Right hindlimb (tissue), 1 donor: ENCODE results near the gene POC1B.

ENCODE experiments used
- DNase-seq: peaks from one replicate; pipeline ENCODE4 v3.0.0-alpha.2; 2018

The POC1B gene

GRCh38 chr12:89383235-89384049 lies 142.4 kb downstream of the POC1B start:
- DNase-seq = no peak

GRCh38 chr12:89382328-89382727 lies 143.5 kb downstream of the POC1B start:
- DNase-seq = no peak

- DNase-seq = no peak
Measured at GRCh38 chr12:89379839-89380467, 145.9 kb downstream of the POC1B start.

GRCh38 chr12:89379148-89379838 lies 146.6 kb downstream of the POC1B start:
- DNase-seq = no peak

- no peak for DNase-seq
Measured at GRCh38 chr12:89376844-89377243, 149.0 kb downstream of the POC1B start.

GRCh38 chr12:89376202-89376529 lies 149.7 kb downstream of the POC1B start:
- DNase-seq = no peak

- DNase-seq = no peak
Measured at GRCh38 chr12:89373763-89374572, 151.9 kb downstream of the POC1B start.

GRCh38 chr12:89372584-89373370 lies 153.1 kb downstream of the POC1B start:
- no peak for DNase-seq

GRCh38 chr12:89370850-89371249 lies 155.0 kb downstream of the POC1B start:
- no peak for DNase-seq

- no peak for DNase-seq
Measured at GRCh38 chr12:89370421-89370831, 155.4 kb downstream of the POC1B start.
